ENCODE results near the gene RAC3. TPM values are rescaled to one million over a fixed set of nuclear protein-coding genes. Genes with fewer than 3 reads are reported as not detected.
A peak's percentile ranks its signal among the peaks of the same experiment; 100 is the strongest.

RAC3 gene
- total RNA-seq, 1 experiment from 2014 or later, result 84.8 TPM

- Mint-ChIP-seq H3K27me3 (ENCODE audit: low read depth) (peaks cover 14% of the 10 kb centered on the region), H3K4me3 (peak within 1 kb of the TSS; percentile 74 to 83), H3K9me3 (no peaks in the 10 kb centered on the region; a peak in 2 of 5 replicates), H3K36me3 (ENCODE audit: insufficient read depth in 1 of 3, low read depth in 3 of 3) (peaks cover 8 to 16% (median 12%) of the 10 kb centered on the region in 3 experiments; a peak in 6 of 7 replicates), H3K27ac (peak within 1 kb of the TSS in 2 of 3 experiments; percentile 86 to 91; a peak in 3 of 7 replicates), H3K4me1 (peaks cover 17 to 33% of the 10 kb centered on the region in 2 experiments)
- H3K18ac ChIP-seq (ENCODE audit: insufficient read length, low read depth, low read length), result peak within 1 kb of the TSS; percentile 48
- H2BK5ac ChIP-seq (ENCODE audit: insufficient read length, low read length), result no peak within 1 kb of the TSS
- no peak within 1 kb of the TSS for H3K14ac ChIP-seq (ENCODE audit: insufficient read depth, low read length)
- H2BK15ac ChIP-seq (ENCODE audit: low read depth, low read length), result no peak within 1 kb of the TSS
- H4K5ac ChIP-seq (ENCODE audit: insufficient read length, low read depth, low read length), result no peak within 1 kb of the TSS
- no peak within 1 kb of the TSS for H2BK120ac ChIP-seq (ENCODE audit: low read depth, low read length, poor library complexity, severe bottlenecking)
- no peaks in the 10 kb centered on the region for H3K79me2 ChIP-seq (ENCODE audit: insufficient read depth, low read length)
- H3K27me3 ChIP-seq (ENCODE audit: insufficient read depth, low read length), result no peaks in the 10 kb centered on the region; the same call in 1 of the 2 replicates
- no peak within 1 kb of the TSS for H3K4ac ChIP-seq (ENCODE audit: low read depth, low read length)
- H2AK5ac ChIP-seq (ENCODE audit: insufficient read length, low read length), result no peak within 1 kb of the TSS
- H2BK12ac ChIP-seq (ENCODE audit: insufficient read length, low read depth, low read length), result no peak within 1 kb of the TSS
- no peaks in the 10 kb centered on the region for H4K20me1 ChIP-seq (ENCODE audit: control insufficient read depth, insufficient read depth, insufficient read length)
- no CpG with 5 or more reads among the region's 92 CpGs for WGBS (ENCODE audit: extremely low coverage, insufficient read length, low lambda C conversion rate)
- H4K91ac ChIP-seq (ENCODE audit: insufficient read length, low read depth, low read length), result no peak within 1 kb of the TSS
- no peak within 1 kb of the TSS for H3K23ac ChIP-seq (ENCODE audit: insufficient read length, low read depth, low read length)
- no peak within 1 kb of the TSS for H2AFZ ChIP-seq (ENCODE audit: low read length)
- TF ChIP-seq CTCF (conservative IDR thresholded peaks at IDR 0.05), result peak; percentile 89
- H3K9ac ChIP-seq (ENCODE audit: extremely low read depth, insufficient read length, low read length), result no peak within 1 kb of the TSS
- no peaks in the 10 kb centered on the region for H3K79me1 ChIP-seq (ENCODE audit: insufficient read depth, low read depth, low read length, poor library complexity, severe bottlenecking)
- H2BK20ac ChIP-seq (ENCODE audit: low read depth, low read length, poor library complexity, severe bottlenecking), result no peak within 1 kb of the TSS
- peak; percentile 100 for DNase-seq
- no peaks in the 10 kb centered on the region for H3K9me3 ChIP-seq (ENCODE audit: control insufficient read depth, low read depth, low read length)
- H4K8ac ChIP-seq (replicated peaks; ENCODE audit: insufficient read length, low read depth, low read length), result no peak within 1 kb of the TSS
- no peak within 1 kb of the TSS for H3K56ac ChIP-seq (ENCODE audit: insufficient read length, low read depth, low read length)
- no peak within 1 kb of the TSS for H3K27ac ChIP-seq (ENCODE audit: insufficient read length, low read depth, low read length)
- peak within 1 kb of the TSS; percentile 37 for H3K4me2 ChIP-seq (ENCODE audit: insufficient read depth, insufficient read length, low read length)
- H3K23me2 ChIP-seq (ENCODE audit: insufficient read length, low read depth, low read length, poor library complexity, severe bottlenecking), result peaks cover 4% of the 10 kb centered on the region
- H3K4me1 ChIP-seq (ENCODE audit: insufficient read depth, low read length), result no peaks in the 10 kb centered on the region
- H3T11ph ChIP-seq (ENCODE audit: low read length), result no peak within 1 kb of the TSS
Observed at GRCh38 chr17:82037092-82037888, 5.8 kb downstream of the RAC3 start, which contains the start of gene DCXR. Gene DCXR, minus strand, starts transcription at chr17:82037697. Its CDS starts 15 bp downstream, at chr17:82037682.

Data from H9 (cell line).